GM23248 (cell line): ENCODE data around the gene IRF1. TPM values are rescaled to one million over a fixed set of nuclear protein-coding genes. Genes with fewer than 3 reads are reported as not detected.

ENCODE experiments used
- DNase-seq: peaks from one replicate; pipeline ENCODE4 v3.0.0-alpha.2; 2015
- H2AFZ ChIP-seq: fragments of 200-600 bp; sonication (generic); 2 replicates; pipeline ENCODE4 v1.6.1; 2016; ENCODE audit warnings: antibody characterized with exemption
- H3F3A ChIP-seq: fragments of 200-600 bp; sonication (generic); 2 replicates; pipeline ENCODE4 v1.6.1; 2016; ENCODE audit warnings: mild to moderate bottlenecking, antibody characterized with exemption, mixed run types; ENCODE audit not compliant: insufficient read depth
- H3K27ac ChIP-seq: fragments of 200-600 bp; sonication (generic); 2 replicates; pipeline ENCODE4 v1.5.1; 2016; ENCODE audit warnings: mild to moderate bottlenecking
- H3K27me3 ChIP-seq: fragments of 200-600 bp; sonication (generic); replicated peaks from 2 replicates; pipeline ENCODE4 v1.6.1; 2016; ENCODE audit warnings: mild to moderate bottlenecking; ENCODE audit not compliant: insufficient read depth
- H3K36me3 ChIP-seq: fragments of 200-600 bp; sonication (generic); 2 replicates; pipeline ENCODE4 v1.6.1; 2016; ENCODE audit warnings: low read depth, mild to moderate bottlenecking
- H3K4me1 ChIP-seq: fragments of 200-600 bp; sonication (generic); 2 replicates; pipeline ENCODE4 v1.6.1; 2016; ENCODE audit warnings: mild to moderate bottlenecking; ENCODE audit not compliant: insufficient read depth
- H3K4me2 ChIP-seq: fragments of 200-600 bp; sonication (generic); one replicate; pipeline ENCODE4 v1.6.1; 2016; ENCODE audit warnings: mild to moderate bottlenecking; ENCODE audit not compliant: unreplicated experiment
- H3K4me3 ChIP-seq: fragments of 200-600 bp; sonication (generic); 2 replicates; pipeline ENCODE4 v1.5.1; 2016; ENCODE audit warnings: mild to moderate bottlenecking
- H3K79me2 ChIP-seq: fragments of 200-600 bp; sonication (generic); 2 replicates; pipeline ENCODE4 v1.6.1; 2016; ENCODE audit warnings: mild to moderate bottlenecking; ENCODE audit not compliant: insufficient read depth
- H3K9ac ChIP-seq: fragments of 200-600 bp; sonication (generic); 2 replicates; pipeline ENCODE4 v1.6.1; 2016; ENCODE audit warnings: mild to moderate bottlenecking
- H3K9me2 ChIP-seq: fragments of 200-600 bp; sonication (generic); 2 replicates; pipeline ENCODE4 v1.6.1; 2016; ENCODE audit warnings: mixed run types, mild to moderate bottlenecking, moderate library complexity; ENCODE audit not compliant: insufficient read depth
- H3K9me3 ChIP-seq: fragments of 200-600 bp; sonication (generic); one replicate; pipeline ENCODE4 v1.6.1; 2017; ENCODE audit warnings: low read depth
- H4K20me1 ChIP-seq: fragments of 200-600 bp; sonication (generic); 2 replicates; pipeline ENCODE4 v1.6.0; 2016; ENCODE audit not compliant: insufficient read depth
- EZH2 ChIP-seq: fragments of 200-600 bp; sonication (generic); IDR thresholded peaks from 2 replicates; pipeline ENCODE4 v1.6.1; 2018; ENCODE audit warnings: antibody characterized with exemption, mild to moderate bottlenecking; ENCODE audit not compliant: insufficient read depth, poor library complexity, severe bottlenecking
- EZH2phosphoT487 ChIP-seq: fragments of 200-600 bp; sonication (generic); IDR thresholded peaks from 2 replicates; pipeline ENCODE4 v1.6.1; 2018; ENCODE audit warnings: antibody characterized with exemption, moderate library complexity, mild to moderate bottlenecking, low read depth; ENCODE audit not compliant: insufficient read depth
- WGBS, 2 experiments: methylation state at CpG; one replicate each; pipeline ENCODE4 v1.1.6; 2015 to 2017; ENCODE audit warnings: low lambda C conversion rate in 2 of 2, low coverage in 1 of 2; ENCODE audit errors: missing lambda C conversion rate in 2 of 2; 5-methylcytosine and 5-hydroxymethylcytosine counted together
- in situ Hi-C: fragments of 300-500 bp; cut with MboI; formaldehyde crosslinking; loops from 2 replicates; pipeline ENCODE4 v1.15.0; 2020
- polyA plus RNA-seq: library from polyadenylated mRNA; unstranded; fragments of >200 nt; fragmentation: Nextera tagmentation; extraction: Ambion mirVana; gene quantifications from 2 replicates; pipeline ENCODE4 v1.2.1, GENCODE V29; 2016
- total RNA-seq: library from RNA; depleted of rRNA; stranded (reverse); fragments of >200 nt; shearing (Covaris generic); gene quantifications from 2 replicates; pipeline ENCODE4 v1.2.3, GENCODE V29; 2014

Gene IRF1
- total and polyA plus RNA-seq, 2 experiments from 2014 or later: 6.2 to 22.2 TPM

- H3K9ac ChIP-seq: no peak overlapping the region
- no peaks in the 10 kb centered on the region for H4K20me1 ChIP-seq
- no peaks in the 10 kb centered on the region for H3K27me3 ChIP-seq
- no peak for TF ChIP-seq EZH2
- TF ChIP-seq EZH2phosphoT487: no peak
- H2AFZ ChIP-seq: no peak overlapping the region
- H3K9me3 ChIP-seq: no peaks in the 10 kb centered on the region
- H3K79me2 ChIP-seq: no peaks in the 10 kb centered on the region
- H3K4me2 ChIP-seq: no peak overlapping the region
- H3K27ac ChIP-seq: no peak overlapping the region
- no peak for DNase-seq
- in situ Hi-C loops: loop anchor here (10.0 kb wide), 1 partner anchor 115 kb away; no protein-coding TSS in a partner anchor
- peaks cover 25% of the 10 kb centered on the region for H3K4me1 ChIP-seq
- H3K36me3 ChIP-seq: no peaks in the 10 kb centered on the region
- 68% methylated on average over 9 of the region's 9 CpGs for WGBS, 2 experiments
- H3K4me3 ChIP-seq: no peak overlapping the region
- H3K9me2 ChIP-seq: no peaks in the 10 kb centered on the region
- peaks cover 22% of the 10 kb centered on the region for H3F3A ChIP-seq
Measured at GRCh38 chr5:132499440-132500243, 9.1 kb upstream of the IRF1 start.

- H3K4me2 ChIP-seq: no peak overlapping the region
Measured at GRCh38 chr5:132498686-132499271, 8.2 kb upstream of the IRF1 start.

GRCh38 chr5:132498152-132498551, 7.6 kb upstream of the IRF1 start:
- peak; percentile 85 for DNase-seq
- H4K20me1 ChIP-seq: no peaks in the 10 kb centered on the region
- H3K4me2 ChIP-seq: peak overlapping the region; percentile 60
- no peak for TF ChIP-seq EZH2phosphoT487
- no peak for TF ChIP-seq EZH2
- no peaks in the 10 kb centered on the region for H3K36me3 ChIP-seq
- H3K4me3 ChIP-seq: no peak overlapping the region
- H2AFZ ChIP-seq: no peak overlapping the region
- WGBS, 2 experiments: 56 to 65% methylated on average over 3 of the region's 3 CpGs
- peak overlapping the region; percentile 90; the same call in 1 of the 2 replicates for H3K9ac ChIP-seq
- no peaks in the 10 kb centered on the region for H3K9me3 ChIP-seq
- in situ Hi-C loops: no loop called here
- H3K4me1 ChIP-seq: peaks cover 25% of the 10 kb centered on the region
- no peaks in the 10 kb centered on the region for H3K79me2 ChIP-seq
- peaks cover 22% of the 10 kb centered on the region for H3F3A ChIP-seq
- peak overlapping the region; percentile 82 for H3K27ac ChIP-seq
- no peaks in the 10 kb centered on the region for H3K9me2 ChIP-seq
- no peaks in the 10 kb centered on the region for H3K27me3 ChIP-seq

More at GRCh38 chr5:132498686-132499271, 8.2 kb upstream of the IRF1 start:
- peaks cover 25% of the 10 kb centered on the region for H3K4me1 ChIP-seq
- H3K36me3 ChIP-seq: no peaks in the 10 kb centered on the region
- H2AFZ ChIP-seq: no peak overlapping the region
- TF ChIP-seq EZH2phosphoT487 (no peak), EZH2 (no peak)
- 92 to 98% methylated on average over 4 of the region's 4 CpGs for WGBS, 2 experiments
- no peak for DNase-seq
- peak overlapping the region; percentile 82 for H3K27ac ChIP-seq
- H3K79me2 ChIP-seq: no peaks in the 10 kb centered on the region
- no peak overlapping the region for H3K9ac ChIP-seq
- H3K9me3 ChIP-seq: no peaks in the 10 kb centered on the region
- peaks cover 22% of the 10 kb centered on the region for H3F3A ChIP-seq
- in situ Hi-C loops: no loop called here
- H3K4me3 ChIP-seq: no peak overlapping the region
- H3K9me2 ChIP-seq: no peaks in the 10 kb centered on the region
- no peaks in the 10 kb centered on the region for H3K27me3 ChIP-seq
- H4K20me1 ChIP-seq: no peaks in the 10 kb centered on the region

GRCh38 chr5:132497488-132497997, 7.0 kb upstream of the IRF1 start:
- Histone ChIP-seq H3K27me3 (no peaks in the 10 kb centered on the region), H3F3A (peaks cover 22% of the 10 kb centered on the region), H2AFZ (peak overlapping the region; percentile 86), H3K4me1 (peaks cover 25% of the 10 kb centered on the region), H3K79me2 (no peaks in the 10 kb centered on the region), H4K20me1 (no peaks in the 10 kb centered on the region), H3K36me3 (no peaks in the 10 kb centered on the region), H3K4me2 (peak overlapping the region; percentile 84), H3K9me3 (no peaks in the 10 kb centered on the region), H3K9ac (peak overlapping the region; percentile 90), H3K9me2 (no peaks in the 10 kb centered on the region), H3K27ac (peak overlapping the region; percentile 82), H3K4me3 (peak overlapping the region; percentile 85)
- DNase-seq: peak; percentile 97
- TF ChIP-seq EZH2phosphoT487 (no peak), EZH2 (no peak)
- in situ Hi-C loops: no loop called here
- WGBS, 2 experiments: 1 to 3% methylated on average over 6 of the region's 6 CpGs
